ENCODE data around the gene CR1.
"Not testable (repeated sequence)": the region's sequence is repeated elsewhere in the genome, so short reads cannot be mapped to it uniquely, and the experiment has no call there.

Gene CR1

DNA sequence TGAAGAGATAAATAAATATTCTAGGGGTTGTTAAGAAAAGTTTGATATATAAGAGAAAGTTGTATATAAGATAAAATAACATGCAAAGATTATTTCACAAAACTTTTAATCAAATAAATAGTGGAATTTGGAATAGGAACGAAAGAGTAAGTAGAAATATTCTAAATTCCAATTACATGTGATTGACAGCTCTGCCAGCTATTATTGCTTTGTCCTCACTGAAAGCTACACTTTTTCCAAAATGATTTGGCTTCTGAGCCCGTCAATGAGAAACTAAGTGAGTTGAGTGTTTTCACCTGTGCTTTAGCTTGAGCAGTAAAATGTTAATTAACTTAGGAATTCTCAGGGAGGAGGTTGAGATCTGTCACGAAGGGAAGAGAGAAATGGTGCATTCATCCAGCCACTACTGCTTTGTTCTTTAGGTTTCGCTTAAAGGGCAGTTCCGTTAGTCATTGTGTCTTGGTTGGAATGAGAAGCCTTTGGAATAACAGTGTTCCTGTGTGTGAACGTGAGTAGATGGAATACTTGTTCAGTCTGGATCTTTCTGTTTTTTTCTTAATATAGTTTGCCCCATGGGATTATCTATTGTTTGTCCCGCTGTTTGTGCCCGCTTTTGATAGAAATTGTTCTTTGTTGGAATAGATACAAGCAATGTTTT lies 85.7 kb downstream of the CR1 start:
- no peak for DNase-seq (ENCODE audit: low spot score)

- not testable (repeated sequence) for DNase-seq (ENCODE audit: low spot score)
Measured at GRCh38 chr1:207589506-207589905, 93.5 kb downstream of the CR1 start.

GRCh38 chr1:207591205-207591604 lies 95.2 kb downstream of the CR1 start:
- DNase-seq (ENCODE audit: low spot score): peak; percentile 57

- not testable (repeated sequence) for DNase-seq (ENCODE audit: low spot score)
Measured at GRCh38 chr1:207594095-207594494, 98.1 kb downstream of the CR1 start.

- no peak for DNase-seq (ENCODE audit: low spot score)
Measured at GRCh38 chr1:207603777-207604176, 107.8 kb downstream of the CR1 start.

GRCh38 chr1:207605444-207606361 lies 109.7 kb downstream of the CR1 start:
- DNase-seq (ENCODE audit: low spot score): no peak

GRCh38 chr1:207606362-207606755 lies 110.4 kb downstream of the CR1 start:
- DNase-seq (ENCODE audit: low spot score): no peak

DNA sequence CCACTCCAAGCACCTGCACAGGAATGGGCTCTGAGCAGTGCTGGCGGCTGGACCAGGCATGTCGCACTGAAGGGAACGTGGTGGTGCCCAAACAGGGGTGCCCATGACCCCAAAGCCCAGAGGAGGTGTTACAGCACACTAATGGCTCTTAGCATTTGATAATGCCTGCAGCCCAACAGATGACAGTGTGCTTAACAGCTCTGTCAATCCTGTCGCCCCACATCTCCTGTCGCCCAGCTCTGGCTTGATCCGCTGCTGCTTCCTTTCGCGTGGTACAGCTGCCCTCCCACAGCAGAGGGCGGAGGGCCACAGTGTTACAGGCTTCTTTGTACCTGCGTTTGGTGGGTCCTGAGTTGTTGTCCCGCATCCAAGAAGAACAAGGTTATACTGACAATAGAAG lies 116.8 kb downstream of the CR1 start:
- DNase-seq (ENCODE audit: low spot score): no peak

DNA sequence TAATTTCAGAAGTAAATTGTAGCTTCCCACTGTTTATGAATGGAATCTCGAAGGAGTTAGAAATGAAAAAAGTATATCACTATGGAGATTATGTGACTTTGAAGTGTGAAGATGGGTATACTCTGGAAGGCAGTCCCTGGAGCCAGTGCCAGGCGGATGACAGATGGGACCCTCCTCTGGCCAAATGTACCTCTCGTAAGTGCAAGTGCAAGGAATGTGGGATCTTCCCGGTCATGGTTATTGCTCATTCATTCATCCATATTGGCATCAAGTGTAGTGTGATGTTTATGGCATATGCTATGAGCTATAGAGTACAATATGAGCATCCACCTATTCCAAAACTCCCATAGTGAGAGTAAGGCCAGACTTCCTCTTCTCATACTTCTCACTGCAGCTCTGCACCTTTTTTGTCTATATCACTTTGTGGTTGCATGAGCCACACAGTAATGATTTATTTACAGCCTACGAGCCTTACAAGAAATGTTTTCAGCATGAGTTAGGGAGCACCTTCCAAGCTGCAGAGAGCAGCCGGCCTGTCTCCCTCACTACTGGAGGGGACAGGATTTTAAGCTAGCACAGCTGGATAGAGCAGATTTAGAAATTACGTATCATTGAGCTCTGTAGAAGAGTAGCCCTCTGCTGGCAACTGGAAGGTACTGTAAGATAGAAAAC lies 124.0 kb downstream of the CR1 start:
- peak; percentile 62 for DNase-seq (ENCODE audit: low spot score)

DNA sequence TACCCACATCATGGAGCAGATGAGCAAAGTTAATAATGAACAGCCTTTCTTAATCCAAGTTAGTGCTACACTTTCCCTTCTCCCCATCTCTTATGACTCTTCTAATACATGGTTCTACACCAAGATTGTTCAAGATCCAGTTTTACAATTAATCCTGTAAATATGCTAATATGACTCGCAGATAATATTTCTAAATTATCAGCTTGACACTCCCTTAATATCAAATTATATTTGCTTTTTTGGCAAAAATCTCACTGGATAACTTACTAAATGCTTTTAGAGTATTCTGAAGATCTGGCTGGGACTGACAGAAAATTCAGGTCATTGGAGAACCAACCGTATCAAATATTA lies 124.6 kb downstream of the CR1 start:
- DNase-seq (ENCODE audit: low spot score): no peak

DNA sequence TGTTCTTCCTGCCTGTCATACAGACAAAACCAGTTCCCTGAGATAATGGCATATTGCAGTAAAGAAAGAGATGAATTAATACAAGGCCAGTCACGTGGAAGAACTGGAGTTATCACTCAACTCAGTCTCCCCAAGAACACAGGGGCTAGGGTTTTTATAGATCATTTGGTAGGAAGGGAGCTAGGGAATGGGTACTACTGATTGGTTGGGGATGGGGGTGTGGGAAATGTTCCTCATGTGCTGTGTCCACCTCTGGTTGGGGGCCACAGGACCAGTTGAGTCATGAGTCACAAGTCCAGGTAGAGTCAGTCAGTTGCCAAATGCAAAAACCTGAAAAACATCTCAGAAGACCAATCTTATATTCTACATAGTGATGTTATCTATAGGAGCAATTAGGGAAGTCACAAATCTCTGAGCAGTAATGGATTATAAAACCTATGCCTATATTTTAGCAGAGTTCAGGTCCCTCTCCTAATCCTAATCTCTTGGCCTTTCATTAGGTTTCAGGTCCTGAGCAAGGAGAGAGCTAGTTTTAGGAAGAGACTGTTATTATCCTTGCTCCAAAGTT lies 129.6 kb downstream of the CR1 start:
- DNase-seq (ENCODE audit: low spot score): not testable (repeated sequence)

GRCh38 chr1:207626972-207627337 lies 131.0 kb downstream of the CR1 start:
- no peak for DNase-seq (ENCODE audit: low spot score)

DNA sequence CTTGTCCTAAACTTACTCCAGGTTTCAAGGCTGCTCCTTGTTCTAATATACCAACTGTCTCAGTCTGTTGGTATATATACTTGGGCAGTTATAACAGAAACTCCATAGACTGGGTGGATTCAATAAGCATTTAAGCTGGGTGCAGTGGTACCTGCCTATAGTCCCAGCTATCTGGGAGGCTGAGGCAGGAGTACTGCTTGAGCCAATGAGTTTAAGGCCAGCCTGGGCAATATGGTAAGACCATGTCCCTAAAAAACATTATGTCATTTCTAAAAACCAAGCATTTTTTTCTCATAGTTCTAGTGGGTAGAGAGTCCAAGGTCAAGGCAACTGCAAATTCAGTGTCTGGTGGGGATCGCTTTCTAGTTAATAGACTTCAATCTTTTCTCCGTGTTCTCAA lies 131.5 kb downstream of the CR1 start:
- no peak for DNase-seq (ENCODE audit: low spot score)

GRCh38 chr1:207628776-207629175 lies 132.8 kb downstream of the CR1 start:
- DNase-seq (ENCODE audit: low spot score): no peak

DNA sequence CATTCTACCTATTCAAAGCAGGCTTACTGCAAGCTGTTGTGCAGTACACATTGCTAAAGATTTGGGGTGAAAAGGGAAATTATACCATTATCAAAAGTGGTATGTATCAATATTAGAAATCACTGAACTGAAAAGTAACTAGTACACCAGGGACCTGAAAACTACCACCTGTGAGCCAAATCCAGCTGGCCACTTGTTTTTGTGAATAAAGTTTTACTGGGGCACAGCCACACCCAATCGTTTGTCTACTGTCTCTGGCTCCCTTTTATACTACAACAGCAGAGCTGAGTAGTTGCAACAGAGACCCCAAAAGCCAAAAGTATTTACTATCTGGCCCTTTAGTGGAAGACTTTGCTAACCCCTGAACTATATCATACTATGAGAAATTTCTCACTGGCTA lies 135.2 kb downstream of the CR1 start:
- DNase-seq (ENCODE audit: low spot score): no peak

DNA sequence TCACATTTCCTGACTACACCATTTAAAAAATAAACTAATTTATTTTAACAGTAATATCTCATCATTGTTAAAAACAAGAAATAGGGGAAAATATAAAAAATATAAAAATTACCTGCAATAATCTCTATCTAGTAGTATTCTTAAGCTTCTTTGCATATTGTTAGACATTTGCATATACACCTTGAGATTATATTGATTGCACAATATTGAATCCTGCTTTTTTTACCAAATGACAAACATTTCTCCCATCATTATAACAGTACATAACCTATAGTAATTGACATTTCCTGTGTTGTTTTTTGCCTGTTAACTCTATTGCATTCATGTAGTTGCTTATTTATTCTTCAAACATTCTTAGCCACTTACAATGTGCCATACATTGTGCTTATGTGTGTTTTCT lies 137.3 kb downstream of the CR1 start:
- DNase-seq (ENCODE audit: low spot score): no peak

- not testable (repeated sequence) for DNase-seq (ENCODE audit: low spot score)
Measured at GRCh38 chr1:207633699-207634289, 137.8 kb downstream of the CR1 start.

- not testable (repeated sequence) for DNase-seq (ENCODE audit: low spot score)
Measured at GRCh38 chr1:207634293-207634692, 138.3 kb downstream of the CR1 start.

- not testable (repeated sequence) for DNase-seq (ENCODE audit: low spot score)
Measured at GRCh38 chr1:207635569-207636186, 139.7 kb downstream of the CR1 start.

DNA sequence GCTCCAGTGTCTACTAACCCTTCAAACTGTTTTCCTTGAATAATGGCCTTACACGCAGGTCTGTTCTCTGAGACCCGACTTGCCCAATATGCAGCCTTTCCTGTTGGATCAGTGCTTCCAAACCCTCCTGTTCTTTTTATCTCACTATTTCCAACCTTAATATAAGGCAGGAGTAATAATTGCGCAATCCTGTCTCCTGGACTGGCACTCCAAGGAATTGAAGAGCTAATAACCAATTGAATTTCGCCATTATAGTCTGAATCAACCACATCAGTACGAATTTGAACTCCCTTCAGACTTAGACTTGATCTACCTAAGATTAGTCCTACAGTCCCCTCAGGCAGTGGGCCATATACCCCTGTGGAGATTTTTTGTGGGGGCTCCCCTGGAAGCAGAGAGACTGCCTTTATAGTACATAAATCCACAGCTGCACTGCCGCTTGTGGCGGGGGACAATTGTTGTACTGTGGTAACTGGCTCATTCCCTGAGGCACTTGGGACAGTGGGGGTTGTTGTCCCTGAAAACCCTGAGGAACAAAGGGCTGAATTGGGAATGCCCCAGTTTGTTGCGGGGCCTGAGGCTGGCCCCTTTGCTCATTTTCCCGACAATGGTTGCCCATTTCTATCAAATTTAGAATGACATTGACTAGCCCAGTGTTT lies 142.7 kb downstream of the CR1 start:
- not testable (repeated sequence) for DNase-seq (ENCODE audit: low spot score)

DNA sequence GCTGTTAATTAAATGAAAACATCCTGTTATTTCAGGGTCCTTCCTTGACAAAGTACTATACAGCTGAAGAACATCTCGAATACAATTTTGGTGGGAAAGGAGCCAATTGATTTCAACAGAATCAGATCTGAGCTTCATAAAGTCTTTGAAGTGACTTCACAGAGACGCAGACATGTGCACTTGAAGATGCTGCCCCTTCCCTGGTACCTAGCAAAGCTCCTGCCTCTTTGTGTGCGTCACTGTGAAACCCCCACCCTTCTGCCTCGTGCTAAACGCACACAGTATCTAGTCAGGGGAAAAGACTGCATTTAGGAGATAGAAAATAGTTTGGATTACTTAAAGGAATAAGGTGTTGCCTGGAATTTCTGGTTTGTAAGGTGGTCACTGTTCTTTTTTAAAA lies 143.4 kb downstream of the CR1 start:
- DNase-seq (ENCODE audit: low spot score): not testable (repeated sequence)
